Upper lobe of left lung (tissue), 4 donors: Measurements from ENCODE around the gene CNTNAP3B.
"Not testable (repeated sequence)": the region's sequence is repeated elsewhere in the genome, so short reads cannot be mapped to it uniquely, and the experiment has no call there.

Experiments
- CTCF ChIP-seq, 6 experiments: fragments of 450-650 bp in 4 of 6; fragments of 200-600 bp in 2 of 6; sonication (generic) in 2 of 6; IDR thresholded peaks; one replicate each; pipeline ENCODE4 v1.5.1; 2016 to 2019; ENCODE audit warnings: antibody characterized with exemption in 6 of 6
- EP300 ChIP-seq, 4 donors: sonication (generic); formaldehyde crosslinking; IDR thresholded peaks; one replicate each; pipeline ENCODE4 v1.5.1; 2017; ENCODE audit warnings: antibody characterized with exemption in 4 of 4, control low read depth in 2 of 4
- POLR2A ChIP-seq, 4 donors: fragments of 450-650 bp; IDR thresholded peaks; one replicate each; pipeline ENCODE4 v1.5.1; 2016 to 2017; ENCODE audit warnings: antibody characterized with exemption in 4 of 4, mild to moderate bottlenecking in 2 of 4
- POLR2AphosphoS5 ChIP-seq, 2 donors: sonication (generic); formaldehyde crosslinking; IDR thresholded peaks; one replicate each; pipeline ENCODE4 v1.5.1; 2017; ENCODE audit warnings: antibody characterized with exemption in 2 of 2

- not testable (repeated sequence) for TF ChIP-seq CTCF, EP300, POLR2AphosphoS5, POLR2A (IDR thresholded peaks at IDR 0.05)
Observed at GRCh38 chr9:41874557-41874956, 254.7 kb downstream of the CNTNAP3B start.
